ENCODE data around the gene DMC1. TPM values are rescaled to one million over a fixed set of nuclear protein-coding genes. Genes with fewer than 3 reads are reported as not detected.

DMC1 gene
- total RNA-seq, 1 donor from 2014 or later, result 1.4 TPM

DNA sequence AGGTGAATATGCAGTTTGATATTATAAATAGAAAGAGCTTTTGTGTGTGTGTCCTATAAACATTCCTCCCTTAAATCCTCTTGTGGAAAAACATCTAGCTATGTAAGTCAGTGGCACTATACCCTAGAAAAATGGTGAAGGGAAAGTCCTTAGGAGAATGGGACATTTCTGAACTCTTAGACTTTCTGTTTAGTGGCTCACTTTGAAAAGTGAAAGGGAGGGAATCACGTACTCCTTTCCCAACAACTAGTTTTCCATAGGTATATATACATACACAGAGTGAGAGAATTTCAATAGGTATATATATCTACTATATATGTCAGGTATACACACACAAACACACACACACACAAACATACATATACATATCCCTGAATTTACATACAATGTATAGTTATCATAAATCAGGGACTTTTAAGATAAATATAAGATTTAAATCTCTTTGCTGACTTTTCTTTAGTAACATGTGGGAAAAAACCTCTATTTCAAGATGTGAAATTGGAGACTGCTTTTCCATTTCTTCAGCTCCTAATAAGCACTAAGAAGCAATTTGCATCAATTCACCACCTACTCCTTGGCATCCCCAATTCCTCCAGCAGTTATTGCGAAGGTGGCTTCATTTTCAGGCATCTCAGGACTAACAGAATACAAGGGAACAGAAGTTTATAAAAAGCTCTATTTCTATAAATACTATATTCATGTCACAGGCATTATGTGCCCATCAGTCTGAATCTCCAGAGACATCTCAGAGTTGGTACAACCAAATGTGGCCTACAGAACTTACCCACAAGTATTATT is 50.3 kb downstream of the DMC1 start:
- Mint-ChIP-seq H3K4me1 (ENCODE audit: unreplicated experiment) (no peaks in the 10 kb centered on the region), H3K27ac (ENCODE audit: unreplicated experiment) (no peak overlapping the region), H3K4me3 (ENCODE audit: unreplicated experiment) (no peak overlapping the region), H3K9me3 (ENCODE audit: unreplicated experiment) (no peaks in the 10 kb centered on the region), H3K36me3 (ENCODE audit: unreplicated experiment) (no peaks in the 10 kb centered on the region), H3K27me3 (ENCODE audit: unreplicated experiment) (peaks cover 3% of the 10 kb centered on the region)
- TF ChIP-seq CTCF (IDR thresholded peaks at IDR 0.05), result no peak
- DNase-seq (ENCODE audit: extremely low spot score, unreplicated experiment), result no peak

- Mint-ChIP-seq H3K36me3 (ENCODE audit: unreplicated experiment) (no peaks in the 10 kb centered on the region), H3K27me3 (ENCODE audit: unreplicated experiment) (no peaks in the 10 kb centered on the region), H3K4me3 (ENCODE audit: unreplicated experiment) (no peak overlapping the region), H3K9me3 (ENCODE audit: unreplicated experiment) (no peaks in the 10 kb centered on the region), H3K4me1 (ENCODE audit: unreplicated experiment) (no peaks in the 10 kb centered on the region), H3K27ac (ENCODE audit: unreplicated experiment) (no peak overlapping the region)
- no peak for TF ChIP-seq CTCF (IDR thresholded peaks at IDR 0.05)
- no peak for DNase-seq (ENCODE audit: extremely low spot score, unreplicated experiment)
Observed at GRCh38 chr22:38518620-38519019, 51.4 kb downstream of the DMC1 start.

DNA sequence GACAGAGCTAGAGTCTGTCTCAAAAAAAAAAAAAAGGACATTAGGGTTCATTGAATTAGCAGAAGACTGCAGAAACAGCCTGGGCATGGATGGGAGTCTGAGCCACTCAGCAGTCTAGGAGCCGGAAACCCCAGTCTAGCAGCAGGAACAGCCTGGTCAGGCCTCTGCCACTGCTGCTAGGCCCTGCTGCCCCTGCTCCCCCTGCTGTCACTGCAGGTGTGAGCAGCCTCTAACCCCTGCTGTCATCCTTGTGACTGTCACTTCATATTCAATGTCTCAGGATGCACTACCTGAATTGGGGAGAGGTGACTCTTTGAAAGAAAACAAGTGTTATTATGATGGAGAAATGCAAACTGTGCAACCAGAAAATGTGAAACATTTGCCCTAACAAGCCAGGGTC is 56.9 kb downstream of the DMC1 start:
- no peak for DNase-seq (ENCODE audit: extremely low spot score, unreplicated experiment)
- no peaks in the 10 kb centered on the region for H3K27me3 Mint-ChIP-seq (ENCODE audit: unreplicated experiment)
- no peak overlapping the region for H3K4me3 Mint-ChIP-seq (ENCODE audit: unreplicated experiment)
- no peak overlapping the region for H3K27ac Mint-ChIP-seq (ENCODE audit: unreplicated experiment)
- TF ChIP-seq CTCF (IDR thresholded peaks at IDR 0.05), result no peak
- H3K36me3 Mint-ChIP-seq (ENCODE audit: unreplicated experiment), result no peaks in the 10 kb centered on the region
- H3K4me1 Mint-ChIP-seq (ENCODE audit: unreplicated experiment), result no peaks in the 10 kb centered on the region
- no peaks in the 10 kb centered on the region for H3K9me3 Mint-ChIP-seq (ENCODE audit: unreplicated experiment)

GRCh38 chr22:38510416-38510970 is 59.5 kb downstream of the DMC1 start:
- no peak overlapping the region for H3K27ac Mint-ChIP-seq (ENCODE audit: unreplicated experiment)
- H3K36me3 Mint-ChIP-seq (ENCODE audit: unreplicated experiment), result peaks cover 2% of the 10 kb centered on the region
- peaks cover 6% of the 10 kb centered on the region for H3K4me1 Mint-ChIP-seq (ENCODE audit: unreplicated experiment)
- TF ChIP-seq CTCF (IDR thresholded peaks at IDR 0.05), result no peak
- H3K9me3 Mint-ChIP-seq (ENCODE audit: unreplicated experiment), result no peaks in the 10 kb centered on the region
- DNase-seq (ENCODE audit: extremely low spot score, unreplicated experiment), result no peak
- no peaks in the 10 kb centered on the region for H3K27me3 Mint-ChIP-seq (ENCODE audit: unreplicated experiment)
- no peak overlapping the region for H3K4me3 Mint-ChIP-seq (ENCODE audit: unreplicated experiment)

- Mint-ChIP-seq H3K36me3 (ENCODE audit: unreplicated experiment) (peaks cover 28% of the 10 kb centered on the region), H3K4me1 (ENCODE audit: unreplicated experiment) (peaks cover 32% of the 10 kb centered on the region), H3K4me3 (ENCODE audit: unreplicated experiment) (peak within 1 kb of the TSS; percentile 97), H3K27me3 (ENCODE audit: unreplicated experiment) (no peaks in the 10 kb centered on the region), H3K9me3 (ENCODE audit: unreplicated experiment) (no peaks in the 10 kb centered on the region), H3K27ac (ENCODE audit: unreplicated experiment) (peak within 1 kb of the TSS; percentile 100)
- no peak for TF ChIP-seq CTCF (IDR thresholded peaks at IDR 0.05)
- DNase-seq (ENCODE audit: extremely low spot score, unreplicated experiment), result peak; percentile 97
Observed at GRCh38 chr22:38506118-38506962, 63.6 kb downstream of the DMC1 start, which contains the start of gene DDX17. Gene DDX17, minus strand, starts transcription at chr22:38506311.

All from osteocyte (in vitro differentiated cells).